Fibroblast of lung (primary cell): ENCODE data around the gene RXFP4. TPM values are rescaled to one million over a fixed set of nuclear protein-coding genes. Genes with fewer than 3 reads are reported as not detected.

ENCODE experiments used
- DNase-seq, 2 donors: peaks; one replicate each; pipeline versions ENCODE4 v3.0.0 to v3.0.0-alpha.2; 2010; ENCODE audit warnings: low read depth in 2 of 2
- H2AFZ ChIP-seq: 2 replicates; pipeline ENCODE4 v1.5.1; 2012; ENCODE audit warnings: low read length, control low read depth, inconsistent platforms
- H3K27ac ChIP-seq: 2 replicates; pipeline ENCODE4 v1.5.1; 2011; ENCODE audit warnings: low read length, control low read depth; ENCODE audit not compliant: insufficient read depth
- H3K27me3 ChIP-seq: 2 replicates; pipeline ENCODE4 v1.5.1; 2011; ENCODE audit warnings: mild to moderate bottlenecking, low read length; ENCODE audit not compliant: control insufficient read depth, insufficient read depth
- H3K36me3 ChIP-seq: 2 replicates; pipeline ENCODE4 v1.5.1; 2011; ENCODE audit warnings: low read length; ENCODE audit not compliant: control insufficient read depth, insufficient read depth
- H3K4me1 ChIP-seq: 2 replicates; pipeline ENCODE4 v1.5.1; 2011; ENCODE audit warnings: low read length; ENCODE audit not compliant: control insufficient read depth, insufficient read depth; ENCODE audit errors: extremely low read depth
- H3K4me2 ChIP-seq: 2 replicates; pipeline ENCODE4 v1.5.1; 2011; ENCODE audit warnings: low read length, control low read depth; ENCODE audit not compliant: insufficient read depth; ENCODE audit errors: extremely low read depth
- H3K4me3 ChIP-seq, 4 experiments: fragments of 200-600 bp in 1 of 4; sonication (generic) in 1 of 4; replicated peaks in 1 of 4; 2 replicates each; pipeline ENCODE4 v1.5.1; 2011 to 2016; ENCODE audit warnings: low read length in 4 of 4, low read depth in 3 of 4, mild to moderate bottlenecking in 3 of 4, control low read depth in 2 of 4, inconsistent platforms in 1 of 4, mixed read lengths in 1 of 4; ENCODE audit not compliant: insufficient read depth in 1 of 4; ENCODE audit errors: control extremely low read depth in 1 of 4
- H3K79me2 ChIP-seq: 2 replicates; pipeline ENCODE4 v1.5.1; 2012; ENCODE audit warnings: mild to moderate bottlenecking, low read length, inconsistent platforms; ENCODE audit not compliant: control insufficient read depth, insufficient read depth
- H3K9ac ChIP-seq: 2 replicates; pipeline ENCODE4 v1.5.1; 2011; ENCODE audit warnings: mild to moderate bottlenecking, low read length, control low read depth; ENCODE audit not compliant: insufficient read depth
- H3K9me3 ChIP-seq: 2 replicates; pipeline ENCODE4 v1.5.1; 2012; ENCODE audit warnings: low read depth, low read length; ENCODE audit not compliant: control insufficient read depth, insufficient read depth
- H4K20me1 ChIP-seq: 2 replicates; pipeline ENCODE4 v1.5.1; 2011; ENCODE audit warnings: low read length; ENCODE audit not compliant: control insufficient read depth, insufficient read depth; ENCODE audit errors: extremely low read depth
- CTCF ChIP-seq, 2 donors: IDR thresholded peaks in 1 of 2; conservative IDR thresholded peaks in 1 of 2; 1 replicate in 1 of 2; 2 replicates in 1 of 2; pipeline ENCODE4 v1.5.1; 2011 to 2012; ENCODE audit warnings: low read length in 2 of 2, control low read depth in 1 of 2, inconsistent platforms in 1 of 2, low read depth in 1 of 2, mild to moderate bottlenecking in 1 of 2
- EZH2 ChIP-seq: IDR thresholded peaks from 2 replicates; pipeline ENCODE4 v1.5.1; 2012; ENCODE audit warnings: low read length, control low read depth, mild to moderate bottlenecking; ENCODE audit errors: missing control alignments
- polyA plus RNA-seq, 2 donors: library from polyadenylated mRNA; depleted of rRNA in 1 of 2; stranded (reverse) in 1 of 2; unstranded in 1 of 2; fragments of >200 nt; gene quantifications; 2 replicates each; pipeline ENCODE4 v1.2.1, GENCODE V29; 2011 to 2012; ENCODE audit warnings: missing spikeins in 1 of 2
- total RNA-seq: library from RNA; depleted of rRNA; stranded (reverse); fragments of >200 nt; gene quantifications from 2 replicates; pipeline ENCODE4 v1.2.1, GENCODE V29; 2014

RXFP4 gene
- total and polyA plus RNA-seq, 2 donors (not counting 1 experiment from before 2014, with no cell fraction given) = not detected

GRCh38 chr1:155990005-155990739, 48.7 kb downstream of the RXFP4 start:
- Histone ChIP-seq H3K4me1 (peaks cover 5% of the 10 kb centered on the region), H2AFZ (no peak overlapping the region), H3K79me2 (no peaks in the 10 kb centered on the region), H3K27me3 (no peaks in the 10 kb centered on the region), H3K27ac (no peak overlapping the region), H3K4me3 (no peak overlapping the region), H3K9me3 (no peaks in the 10 kb centered on the region), H3K4me2 (no peak overlapping the region), H3K36me3 (no peaks in the 10 kb centered on the region), H4K20me1 (no peaks in the 10 kb centered on the region), H3K9ac (no peak overlapping the region)
- no peak for TF ChIP-seq EZH2
- no peak for TF ChIP-seq CTCF (conservative IDR thresholded peaks at IDR 0.05 in 1 of 2, IDR thresholded peaks at IDR 0.05 in 1 of 2; ENCODE audit: low read depth in 1 of 2, low read length in 2 of 2)
- DNase-seq = no peak

Other genes starting within 250 kb of the RXFP4 start
- 22.1 and 30.9 TPM in 2 replicates for gene GON4L, start 84.4 kb upstream of the RXFP4 start, total RNA-seq
- 20.2 and 20.3 TPM in 2 replicates for gene GON4L, start 84.4 kb upstream of the RXFP4 start, polyA plus RNA-seq
- 30.3 and 71.3 TPM in 2 replicates for gene SYT11, start 82.1 kb upstream of the RXFP4 start, total RNA-seq
- gene SYT11, start 82.1 kb upstream of the RXFP4 start, polyA plus RNA-seq = 36.8 and 53.7 TPM in 2 replicates
- gene RIT1, start 30.3 kb upstream of the RXFP4 start, total RNA-seq = 25.2 and 33.4 TPM in 2 replicates
- gene RIT1, start 30.3 kb upstream of the RXFP4 start, polyA plus RNA-seq = 51.0 and 56.8 TPM in 2 replicates
- 18.2 and 24.6 TPM in 2 replicates for gene KHDC4, start 7.2 kb upstream of the RXFP4 start, total RNA-seq
- 19.5 and 25.4 TPM in 2 replicates for gene KHDC4, start 7.2 kb upstream of the RXFP4 start, polyA plus RNA-seq
- 208 and 276 TPM in 2 replicates for gene ARHGEF2, start 36.9 kb downstream of the RXFP4 start, total RNA-seq
- gene ARHGEF2, start 36.9 kb downstream of the RXFP4 start, polyA plus RNA-seq = 93.9 and 103 TPM in 2 replicates
- gene SSR2, start 79.3 kb downstream of the RXFP4 start, total RNA-seq = 304 and 455 TPM in 2 replicates
- gene SSR2, start 79.3 kb downstream of the RXFP4 start, polyA plus RNA-seq = 673 and 941 TPM in 2 replicates
- 8.7 and 11.1 TPM in 2 replicates for gene UBQLN4, start 112.2 kb downstream of the RXFP4 start, total RNA-seq
- 12.5 and 26.0 TPM in 2 replicates for gene UBQLN4, start 112.2 kb downstream of the RXFP4 start, polyA plus RNA-seq
- gene LAMTOR2, start 113.1 kb downstream of the RXFP4 start, total RNA-seq = 75.0 and 84.7 TPM in 2 replicates
- 56.3 and 59.0 TPM in 2 replicates for gene LAMTOR2, start 113.1 kb downstream of the RXFP4 start, polyA plus RNA-seq
- not detected in 2 replicates for gene RAB25, start 119.5 kb downstream of the RXFP4 start, total RNA-seq
- gene RAB25, start 119.5 kb downstream of the RXFP4 start, polyA plus RNA-seq = not detected in 2 replicates
- 1.5 and 1.7 TPM in 2 replicates for gene MEX3A, start 140.8 kb downstream of the RXFP4 start, total RNA-seq
- gene MEX3A, start 140.8 kb downstream of the RXFP4 start, polyA plus RNA-seq = 0.96 and 2.1 TPM in 2 replicates
- 780 and 1,150 TPM in 2 replicates for gene LMNA, start 173.1 kb downstream of the RXFP4 start, total RNA-seq
- 613 and 813 TPM in 2 replicates for gene LMNA, start 173.1 kb downstream of the RXFP4 start, polyA plus RNA-seq
- gene SEMA4A, start 211.9 kb downstream of the RXFP4 start, total RNA-seq = 0.77 and 0.99 TPM in 2 replicates
- gene SEMA4A, start 211.9 kb downstream of the RXFP4 start, polyA plus RNA-seq = 0.24 and 0.27 TPM in 2 replicates